Calu3 (cell line): Measurements from ENCODE around the gene DUSP2. TPM values are rescaled to one million over a fixed set of nuclear protein-coding genes. Genes with fewer than 3 reads are reported as not detected.
A peak's percentile ranks its signal among the peaks of the same experiment; 100 is the strongest.

ENCODE experiments used
- BruUV-seq: library from RNA; stranded (reverse); fragments of 400-500 nt; replicated peaks from 2 replicates; lab custom pipeline; 2021; lab: Mats Ljungman, UMichigan
- CTCF ChIA-PET: fragments of 300-600 bp; sonication (Branson Sonifier 250); formaldehyde crosslinking; loops from one replicate; lab custom pipeline; 2022; ENCODE audit warnings: antibody characterized with exemption; lab: Charles Lee
- DNase-seq: peaks from one replicate; pipeline ENCODE4 v3.0.0; 2022
- H3K27ac Mint-ChIP-seq: one replicate; pipeline ENCODE4 v1.8.0; 2022; ENCODE audit warnings: mixed read lengths; ENCODE audit not compliant: unreplicated experiment
- H3K27me3 Mint-ChIP-seq: one replicate; pipeline ENCODE4 v1.8.0; 2022; ENCODE audit warnings: mixed read lengths; ENCODE audit not compliant: unreplicated experiment
- H3K36me3 Mint-ChIP-seq: one replicate; pipeline ENCODE4 v1.8.0; 2022; ENCODE audit warnings: mild to moderate bottlenecking, moderate library complexity, mixed read lengths; ENCODE audit not compliant: insufficient read depth, unreplicated experiment
- H3K4me1 Mint-ChIP-seq: one replicate; pipeline ENCODE4 v1.8.0; 2022; ENCODE audit warnings: mild to moderate bottlenecking, low read depth, mixed read lengths; ENCODE audit not compliant: unreplicated experiment
- H3K4me3 Mint-ChIP-seq: one replicate; pipeline ENCODE4 v1.8.0; 2022; ENCODE audit warnings: mild to moderate bottlenecking, low read depth, moderate library complexity, mixed read lengths; ENCODE audit not compliant: unreplicated experiment
- H3K9me3 Mint-ChIP-seq: one replicate; pipeline ENCODE4 v1.8.0; 2022; ENCODE audit warnings: low read depth, mixed read lengths; ENCODE audit not compliant: unreplicated experiment
- intact Hi-C: fragments of 100-400 bp; cut with micrococcal nuclease; formaldehyde crosslinking; loops from one replicate; pipeline ENCODE4 v1.10.0; 2022; ENCODE audit not compliant: unreplicated experiment
- total RNA-seq: library from RNA; stranded (reverse); gene quantifications from 2 replicates; pipeline ENCODE4 v1.2.3, GENCODE V29; 2022
- TF ChIP-seq, protein P1 (sequence below): fragments of 200-600 bp; IDR thresholded peaks from one replicate; pipeline ENCODE4 v1.8.0; 2022; ENCODE audit warnings: antibody characterized with exemption; ENCODE audit not compliant: unreplicated experiment

The DUSP2 gene
- total RNA-seq, 1 experiment from 2014 or later = 4.1 TPM

DNA sequence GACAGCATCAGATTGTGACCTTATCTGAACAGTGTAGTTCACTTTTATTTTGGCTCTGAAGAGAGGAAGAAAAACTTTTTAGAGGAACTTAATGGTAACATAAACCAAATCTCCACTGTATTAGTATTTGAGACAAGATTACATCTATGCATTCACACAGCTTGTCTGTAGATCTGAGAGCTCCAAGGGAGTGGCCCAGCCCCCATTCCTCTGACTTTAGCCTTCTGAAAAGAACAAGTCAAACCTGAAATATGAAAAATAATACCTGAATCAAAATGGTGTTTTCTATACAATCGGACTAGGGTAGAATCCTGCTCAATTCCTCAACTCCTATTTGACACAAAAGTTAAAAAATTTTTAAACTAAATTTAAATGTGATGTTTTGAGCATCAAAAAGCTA is 40.3 kb upstream of the DUSP2 start:
- CTCF ChIA-PET = no interaction called here
- TF ChIP-seq, protein P1, sequence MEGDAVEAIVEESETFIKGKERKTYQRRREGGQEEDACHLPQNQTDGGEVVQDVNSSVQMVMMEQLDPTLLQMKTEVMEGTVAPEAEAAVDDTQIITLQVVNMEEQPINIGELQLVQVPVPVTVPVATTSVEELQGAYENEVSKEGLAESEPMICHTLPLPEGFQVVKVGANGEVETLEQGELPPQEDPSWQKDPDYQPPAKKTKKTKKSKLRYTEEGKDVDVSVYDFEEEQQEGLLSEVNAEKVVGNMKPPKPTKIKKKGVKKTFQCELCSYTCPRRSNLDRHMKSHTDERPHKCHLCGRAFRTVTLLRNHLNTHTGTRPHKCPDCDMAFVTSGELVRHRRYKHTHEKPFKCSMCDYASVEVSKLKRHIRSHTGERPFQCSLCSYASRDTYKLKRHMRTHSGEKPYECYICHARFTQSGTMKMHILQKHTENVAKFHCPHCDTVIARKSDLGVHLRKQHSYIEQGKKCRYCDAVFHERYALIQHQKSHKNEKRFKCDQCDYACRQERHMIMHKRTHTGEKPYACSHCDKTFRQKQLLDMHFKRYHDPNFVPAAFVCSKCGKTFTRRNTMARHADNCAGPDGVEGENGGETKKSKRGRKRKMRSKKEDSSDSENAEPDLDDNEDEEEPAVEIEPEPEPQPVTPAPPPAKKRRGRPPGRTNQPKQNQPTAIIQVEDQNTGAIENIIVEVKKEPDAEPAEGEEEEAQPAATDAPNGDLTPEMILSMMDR = no peak
- intact Hi-C loops = no loop called here
- no peaks in the 10 kb centered on the region for H3K27me3 Mint-ChIP-seq
- DNase-seq = no peak
- no peaks in the 10 kb centered on the region for H3K9me3 Mint-ChIP-seq
- H3K36me3 Mint-ChIP-seq = peaks cover 46% of the 10 kb centered on the region
- H3K27ac Mint-ChIP-seq = no peak overlapping the region
- H3K4me3 Mint-ChIP-seq = no peak overlapping the region
- H3K4me1 Mint-ChIP-seq = no peaks in the 10 kb centered on the region
- BruUV-seq = no TSS peak

DNA sequence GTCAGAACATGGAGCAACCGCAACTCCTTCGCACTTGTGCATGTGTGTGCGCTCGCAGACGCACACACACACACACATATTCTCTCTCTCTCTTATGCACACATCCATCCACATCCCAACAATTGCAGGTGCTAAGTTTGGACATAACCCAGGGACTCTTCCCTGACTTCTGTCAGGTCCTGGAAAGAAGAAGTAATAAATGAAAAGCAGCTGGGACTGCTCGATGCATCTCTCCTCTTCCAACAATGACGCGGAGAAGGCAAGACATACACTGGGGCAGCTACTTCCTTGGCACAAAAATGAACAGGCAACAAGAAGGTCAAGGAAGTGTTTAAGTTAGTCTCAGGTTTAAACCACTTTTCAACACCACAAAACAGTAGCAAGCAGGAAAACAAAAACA is 39.7 kb upstream of the DUSP2 start:
- Mint-ChIP-seq H3K4me1 (no peaks in the 10 kb centered on the region), H3K36me3 (peaks cover 40% of the 10 kb centered on the region), H3K27me3 (no peaks in the 10 kb centered on the region), H3K4me3 (no peak overlapping the region), H3K9me3 (no peaks in the 10 kb centered on the region), H3K27ac (no peak overlapping the region)
- DNase-seq = no peak
- intact Hi-C loops = no loop called here
- TF ChIP-seq, protein P1 = no peak
- CTCF ChIA-PET = no interaction called here
- TSS peak; percentile 29 for BruUV-seq

DNA sequence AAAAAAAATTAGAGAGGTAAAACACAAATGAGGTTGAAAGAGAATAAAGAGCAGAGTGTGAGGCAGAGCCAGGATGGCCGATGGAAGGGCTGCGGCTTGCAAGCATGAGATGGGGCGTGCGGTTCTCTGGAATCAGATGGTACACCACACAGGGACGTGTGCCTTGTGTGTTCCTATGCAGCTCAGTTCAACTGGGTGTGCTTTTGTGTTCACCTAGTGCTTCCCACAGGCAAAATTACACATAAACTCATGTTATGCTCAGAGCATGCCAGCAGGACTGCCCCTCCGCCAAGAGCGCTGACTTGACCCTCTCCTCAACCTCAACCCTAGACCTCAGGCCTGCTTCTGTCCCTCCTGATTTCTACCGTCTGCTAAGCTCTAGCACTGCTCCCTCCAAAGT is 38.9 kb upstream of the DUSP2 start:
- Mint-ChIP-seq H3K27ac (peak overlapping the region; percentile 27), H3K4me1 (no peaks in the 10 kb centered on the region), H3K9me3 (no peaks in the 10 kb centered on the region), H3K4me3 (no peak overlapping the region), H3K36me3 (peaks cover 35% of the 10 kb centered on the region), H3K27me3 (no peaks in the 10 kb centered on the region)
- intact Hi-C loops = no loop called here
- CTCF ChIA-PET = no interaction called here
- TF ChIP-seq, protein P1 = no peak
- DNase-seq = no peak
- no TSS peak for BruUV-seq

DNA sequence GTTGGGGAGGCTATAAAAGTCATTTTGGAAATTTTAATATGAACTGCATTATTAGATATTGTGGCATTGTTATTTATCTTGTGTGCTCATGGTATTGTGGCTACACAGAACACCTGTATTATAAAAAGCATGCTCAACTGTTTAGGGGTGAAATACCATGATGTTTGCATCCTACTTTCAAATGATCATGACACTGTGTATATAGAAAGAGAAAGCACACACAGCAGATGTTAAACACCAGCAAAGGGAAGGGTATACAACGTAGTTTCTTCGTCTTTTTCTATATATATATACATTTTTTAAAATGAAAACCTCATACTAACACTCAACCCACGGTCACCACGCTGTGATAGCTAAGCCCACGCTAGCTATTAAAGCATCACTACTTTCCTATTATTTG is 36.3 kb upstream of the DUSP2 start:
- Mint-ChIP-seq H3K4me1 (no peaks in the 10 kb centered on the region), H3K4me3 (no peak overlapping the region), H3K27ac (no peak overlapping the region), H3K36me3 (peaks cover 18% of the 10 kb centered on the region), H3K27me3 (peaks cover 9% of the 10 kb centered on the region), H3K9me3 (no peaks in the 10 kb centered on the region)
- TF ChIP-seq, protein P1 = no peak
- CTCF ChIA-PET = no interaction called here
- DNase-seq = no peak
- BruUV-seq = no TSS peak
- intact Hi-C loops = no loop called here
